B cell (primary cell): ENCODE measurements around the gene SLC9A5.

Source experiments
- EZH2 ChIP-seq: IDR thresholded peaks from 2 replicates; pipeline ENCODE4 v1.6.1; 2012; ENCODE audit warnings: borderline replicate concordance, low read depth, mild to moderate bottlenecking, moderate library complexity, low read length; ENCODE audit not compliant: insufficient read depth, poor library complexity, severe bottlenecking
- TF ChIP-seq, protein P1 (sequence below): fragments of 200-600 bp; IDR thresholded peaks from one replicate; pipeline ENCODE4 v1.8.0; 2022; ENCODE audit warnings: antibody characterized with exemption, mild to moderate bottlenecking

DNA sequence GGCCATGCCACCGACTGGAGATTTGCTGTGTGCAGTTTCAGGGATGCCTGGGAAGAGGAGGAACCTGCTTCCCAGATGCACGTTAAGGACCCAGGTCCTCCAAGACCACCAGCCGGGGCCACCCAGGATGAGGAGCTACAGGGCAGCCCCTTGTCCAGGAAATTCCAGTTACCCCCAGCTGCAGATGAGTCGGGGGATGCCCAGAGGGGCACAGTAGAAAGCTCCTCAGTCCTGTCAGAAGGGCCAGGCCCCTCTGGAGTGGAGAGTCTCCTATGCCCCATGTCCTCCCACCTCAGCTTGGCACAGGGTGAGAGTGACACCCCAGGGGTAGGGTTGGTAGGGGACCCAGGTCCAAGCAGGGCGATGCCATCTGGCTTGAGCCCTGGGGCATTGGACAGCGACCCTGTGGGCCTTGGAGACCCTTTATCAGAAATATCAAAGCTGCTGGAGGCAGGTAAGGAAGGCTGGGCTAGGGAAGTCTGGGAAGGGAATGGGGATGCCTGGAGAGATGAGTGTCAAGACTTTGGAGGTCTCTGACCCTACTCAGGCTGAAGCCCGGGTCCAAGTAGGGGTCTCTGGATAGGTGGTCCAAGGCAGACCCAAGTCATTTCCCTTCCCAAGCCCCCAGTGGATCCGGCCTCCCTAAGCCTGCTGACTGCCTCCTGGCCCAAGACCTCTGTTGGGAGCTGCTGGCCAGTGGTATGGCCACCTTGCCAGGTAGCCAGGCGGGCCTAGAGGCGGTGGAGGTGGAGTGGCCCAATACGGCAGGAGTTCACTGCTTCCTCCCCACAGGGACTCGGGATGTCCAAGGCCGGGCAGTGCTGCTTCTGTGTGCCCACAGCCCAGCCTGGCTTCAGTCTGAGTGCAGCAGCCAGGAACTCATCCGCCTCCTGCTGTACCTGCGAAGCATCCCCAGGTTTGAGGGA, 31.6 kb downstream of the SLC9A5 start:
- TF ChIP-seq, protein P1, sequence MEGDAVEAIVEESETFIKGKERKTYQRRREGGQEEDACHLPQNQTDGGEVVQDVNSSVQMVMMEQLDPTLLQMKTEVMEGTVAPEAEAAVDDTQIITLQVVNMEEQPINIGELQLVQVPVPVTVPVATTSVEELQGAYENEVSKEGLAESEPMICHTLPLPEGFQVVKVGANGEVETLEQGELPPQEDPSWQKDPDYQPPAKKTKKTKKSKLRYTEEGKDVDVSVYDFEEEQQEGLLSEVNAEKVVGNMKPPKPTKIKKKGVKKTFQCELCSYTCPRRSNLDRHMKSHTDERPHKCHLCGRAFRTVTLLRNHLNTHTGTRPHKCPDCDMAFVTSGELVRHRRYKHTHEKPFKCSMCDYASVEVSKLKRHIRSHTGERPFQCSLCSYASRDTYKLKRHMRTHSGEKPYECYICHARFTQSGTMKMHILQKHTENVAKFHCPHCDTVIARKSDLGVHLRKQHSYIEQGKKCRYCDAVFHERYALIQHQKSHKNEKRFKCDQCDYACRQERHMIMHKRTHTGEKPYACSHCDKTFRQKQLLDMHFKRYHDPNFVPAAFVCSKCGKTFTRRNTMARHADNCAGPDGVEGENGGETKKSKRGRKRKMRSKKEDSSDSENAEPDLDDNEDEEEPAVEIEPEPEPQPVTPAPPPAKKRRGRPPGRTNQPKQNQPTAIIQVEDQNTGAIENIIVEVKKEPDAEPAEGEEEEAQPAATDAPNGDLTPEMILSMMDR: no peak
- TF ChIP-seq EZH2: no peak
